GM19468 (cell line): ENCODE results near the gene TRMT61A.
A peak's percentile ranks its signal among the peaks of the same experiment; 100 is the strongest.

Experiments used
- ATAC-seq: cut with Tn5 transposase; IDR thresholded peaks from one replicate; pipeline ENCODE4 v1.9.1; 2021; ENCODE audit warnings: mild to moderate bottlenecking, moderate library complexity, moderate number of reproducible peaks; ENCODE audit not compliant: unreplicated experiment; ENCODE audit errors: extremely low read depth

TRMT61A gene

DNA sequence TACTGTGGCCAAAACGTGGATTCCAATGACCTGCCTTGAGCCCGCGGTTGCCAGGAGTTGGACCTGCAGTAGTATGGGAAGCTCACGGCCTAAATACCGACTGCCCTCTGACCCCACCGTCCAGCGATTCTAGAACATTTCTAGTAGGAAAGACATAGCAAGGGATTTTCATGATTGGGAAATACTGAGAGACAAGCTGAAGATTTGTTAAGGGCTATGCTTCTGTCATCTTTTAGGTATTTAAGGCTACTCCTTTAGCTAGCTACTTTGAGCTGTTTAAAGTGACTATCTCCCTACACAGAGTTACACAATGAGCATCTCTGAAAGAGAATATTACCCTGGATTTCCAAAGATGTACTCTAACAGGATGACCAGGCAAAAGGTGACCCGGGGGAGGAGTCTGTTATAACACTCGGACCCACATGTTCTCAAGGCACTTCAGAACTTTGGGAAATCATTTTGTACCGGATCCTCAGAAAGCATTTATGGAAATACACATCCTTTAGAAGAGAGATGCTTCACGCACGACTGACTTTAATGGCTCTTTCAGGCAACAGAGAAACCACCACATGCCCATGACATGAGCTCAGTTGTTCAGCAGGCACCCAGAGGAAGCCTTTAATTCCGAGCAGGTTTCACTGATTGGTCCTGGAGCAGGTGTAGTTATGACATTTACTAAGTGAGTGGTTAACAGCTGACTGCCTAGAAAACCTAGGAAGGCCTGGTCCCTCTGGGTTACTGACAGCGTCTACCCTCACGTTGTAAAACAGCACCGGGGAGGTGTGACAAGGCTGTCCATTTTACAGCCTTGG is 29.3 kb downstream of the TRMT61A start:
- no peak for ATAC-seq

DNA sequence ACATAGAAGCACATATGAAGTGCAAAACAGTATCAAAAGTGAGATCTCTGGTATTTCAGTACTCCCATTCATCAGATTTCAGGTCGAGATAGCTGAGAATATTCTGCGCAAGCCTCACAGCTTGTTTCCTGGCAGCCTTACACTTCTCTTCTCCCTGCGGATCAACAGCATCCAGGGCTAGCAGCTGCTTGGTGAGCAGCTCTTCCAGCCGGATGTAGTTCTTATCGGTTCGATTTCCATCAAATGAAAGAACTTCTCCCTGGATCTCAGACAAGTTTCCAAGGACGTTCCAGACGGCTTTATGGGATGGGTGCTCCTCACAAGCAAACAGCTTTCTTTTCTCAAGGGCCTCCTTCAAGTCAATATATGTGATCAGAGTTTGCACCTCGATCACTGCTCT is 30.8 kb downstream of the TRMT61A start:
- no peak for ATAC-seq

DNA sequence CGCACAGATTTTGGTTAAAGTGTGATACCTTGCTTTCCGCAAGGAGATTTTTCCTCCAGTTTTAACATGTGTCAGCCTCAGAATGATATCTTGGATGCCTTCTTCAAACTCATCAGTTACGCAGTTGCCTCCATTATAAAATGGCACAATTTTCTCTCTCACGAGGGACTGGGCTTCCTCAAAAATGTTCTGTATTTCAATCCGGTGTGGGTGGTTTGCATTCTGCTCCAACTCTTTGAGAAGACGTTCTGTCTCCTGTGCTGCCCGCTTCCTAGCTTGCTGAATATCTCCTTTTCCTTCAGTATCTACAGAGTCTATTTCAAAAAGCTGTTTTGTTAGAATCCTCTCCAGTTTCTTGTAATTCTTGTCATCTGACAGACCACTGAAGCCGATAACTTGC is 31.7 kb downstream of the TRMT61A start:
- ATAC-seq: no peak

DNA sequence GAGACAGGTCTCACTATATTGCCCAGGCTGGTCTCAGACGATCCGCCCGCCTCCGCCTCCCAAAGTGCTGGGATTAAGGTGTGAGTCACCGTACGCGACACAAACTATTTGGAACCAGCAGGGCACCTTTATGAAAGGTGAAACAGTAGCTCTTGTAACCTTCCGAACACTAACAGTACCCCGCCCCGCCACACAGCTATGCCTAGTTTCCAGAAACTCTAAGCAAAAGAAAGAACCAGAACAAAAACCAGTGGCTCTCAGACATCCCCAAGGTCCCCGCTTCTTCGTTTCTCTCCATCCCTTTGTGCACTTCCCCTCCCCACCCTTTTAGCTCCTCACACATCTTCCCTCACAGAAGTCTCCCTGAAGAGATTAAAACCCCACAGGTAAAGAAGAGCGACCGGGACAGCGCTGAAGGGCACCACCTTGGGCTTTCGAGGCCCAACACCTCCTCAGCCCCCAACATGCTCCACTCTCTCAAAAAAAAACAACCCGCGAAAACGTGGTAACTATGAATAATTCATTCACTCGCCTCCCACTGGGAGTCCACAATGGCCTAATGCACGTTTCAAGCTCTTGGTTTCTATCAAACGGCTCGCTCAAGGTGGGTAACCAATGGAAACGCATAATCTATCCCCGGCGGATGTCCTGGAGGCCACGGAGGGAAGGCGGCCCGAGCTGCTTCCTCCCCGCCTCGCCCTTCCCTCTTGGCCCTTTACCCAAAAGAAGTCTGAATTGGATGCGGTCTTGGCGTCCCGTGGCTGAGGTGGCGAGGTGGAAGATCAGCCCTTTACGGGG is 32.6 kb downstream of the TRMT61A start:
- ATAC-seq: peak; percentile 11

DNA sequence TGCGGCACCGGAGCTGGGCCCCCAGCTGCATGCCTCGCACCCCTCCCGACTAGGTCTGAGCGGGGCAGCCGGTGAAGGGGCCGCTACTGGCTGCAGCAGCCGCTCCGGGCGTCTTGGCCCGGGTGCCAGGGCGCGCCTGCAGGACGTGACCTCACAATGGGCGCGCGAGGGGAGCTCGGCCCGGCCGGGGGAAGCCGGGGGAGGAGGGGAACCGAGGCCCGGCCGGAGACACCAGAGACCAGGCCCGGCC is 33.1 kb downstream of the TRMT61A start:
- peak; percentile 6 for ATAC-seq

DNA sequence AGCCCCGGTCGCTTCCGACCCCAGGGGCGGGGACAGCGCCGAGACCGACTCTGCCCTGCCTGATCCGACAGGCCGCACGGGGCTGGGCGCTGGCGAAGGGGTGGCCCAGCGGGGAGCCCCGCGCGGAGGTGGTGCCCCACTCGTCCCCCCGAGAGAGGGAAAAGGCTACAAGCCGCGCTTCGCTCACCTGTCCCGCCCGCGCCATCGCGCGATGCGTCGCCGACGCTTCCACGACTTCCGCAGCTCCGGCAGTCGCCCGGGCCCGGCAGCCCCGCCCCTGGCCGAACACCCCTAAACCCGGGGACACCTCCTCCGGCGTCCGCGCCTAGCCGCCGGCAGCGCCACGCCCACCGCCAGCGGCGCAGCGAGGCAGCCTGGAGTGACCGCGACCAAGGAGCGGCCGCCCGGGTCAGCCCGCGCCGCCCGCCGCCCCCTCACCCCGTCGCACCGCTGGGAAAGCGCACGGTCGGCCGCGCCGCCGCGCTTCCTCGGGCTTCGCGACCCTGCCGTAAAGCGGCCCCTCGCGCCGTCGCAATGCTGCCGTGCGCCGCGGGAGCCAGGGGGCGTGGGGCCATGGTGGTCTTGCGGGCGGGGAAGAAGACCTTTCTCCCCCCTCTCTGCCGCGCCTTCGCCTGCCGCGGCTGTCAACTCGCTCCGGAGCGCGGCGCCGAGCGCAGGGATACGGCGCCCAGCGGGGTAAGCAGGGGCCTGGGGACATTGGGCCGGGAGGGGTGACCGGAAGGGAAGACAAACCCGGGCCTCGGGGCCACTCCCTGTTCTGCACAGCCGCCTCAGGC is 33.6 kb downstream of the TRMT61A start, which contains the start of the genes BAG5 and COA8:
BAG5 (minus strand) TSS at position 229 of the 797 bp plus-strand sequence. CDS start 1,493 bp downstream, outside the sequence.
COA8 (plus strand) TSS at position 532 of the 797 bp plus-strand sequence; CDS start at position 574, 42 bp downstream.
- ATAC-seq: peak; percentile 41

DNA sequence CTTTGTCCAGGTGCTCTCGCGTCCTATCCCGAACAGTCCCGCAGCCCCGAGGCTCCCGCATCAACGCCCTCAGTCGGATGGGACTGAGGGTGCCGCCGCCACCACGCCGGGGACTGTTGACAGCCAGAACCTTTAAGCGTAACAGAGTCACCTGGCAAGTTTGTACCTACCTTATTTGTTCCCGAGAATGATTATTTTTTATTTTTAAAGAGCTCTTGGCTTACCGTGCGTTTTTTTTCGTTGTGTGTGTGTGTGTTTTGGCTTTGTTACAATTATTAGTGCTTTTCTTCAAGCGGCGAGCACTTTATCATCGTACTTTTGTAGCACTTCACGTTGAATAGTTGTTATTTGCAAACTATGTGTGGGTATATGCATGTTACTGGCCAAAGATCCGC is 34.2 kb downstream of the TRMT61A start:
- ATAC-seq: no peak

DNA sequence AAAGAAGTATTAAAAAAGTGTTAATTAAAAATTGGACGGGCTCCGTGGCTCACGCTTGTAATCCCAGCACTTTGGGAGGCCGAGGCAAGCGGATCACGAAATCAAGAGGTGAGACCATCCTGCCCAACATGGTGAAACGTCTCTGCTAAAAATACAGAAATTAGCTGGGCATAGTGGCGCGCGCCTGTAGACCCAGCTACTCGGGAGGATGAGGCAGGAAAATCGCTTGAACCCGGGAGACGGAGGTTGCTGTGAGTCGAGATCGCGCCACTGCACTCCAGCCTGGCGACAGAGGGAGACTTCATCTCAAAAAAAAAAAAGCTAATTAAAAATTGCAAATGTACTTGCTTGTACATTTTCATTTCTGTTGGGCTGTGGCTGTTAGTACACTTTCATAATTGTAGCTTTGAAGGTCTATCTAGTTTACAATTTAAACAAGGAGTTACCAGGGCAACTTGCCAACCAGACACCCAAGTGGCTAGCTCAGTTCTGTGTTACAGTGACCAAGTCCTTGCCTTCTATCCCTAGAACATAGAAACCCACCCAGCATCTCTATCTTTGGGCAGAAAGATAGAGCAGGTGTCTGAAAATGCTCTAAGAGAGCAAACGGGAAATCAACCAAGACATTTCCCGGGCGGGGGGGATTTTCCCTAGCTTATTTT is 35.0 kb downstream of the TRMT61A start:
- no peak for ATAC-seq

DNA sequence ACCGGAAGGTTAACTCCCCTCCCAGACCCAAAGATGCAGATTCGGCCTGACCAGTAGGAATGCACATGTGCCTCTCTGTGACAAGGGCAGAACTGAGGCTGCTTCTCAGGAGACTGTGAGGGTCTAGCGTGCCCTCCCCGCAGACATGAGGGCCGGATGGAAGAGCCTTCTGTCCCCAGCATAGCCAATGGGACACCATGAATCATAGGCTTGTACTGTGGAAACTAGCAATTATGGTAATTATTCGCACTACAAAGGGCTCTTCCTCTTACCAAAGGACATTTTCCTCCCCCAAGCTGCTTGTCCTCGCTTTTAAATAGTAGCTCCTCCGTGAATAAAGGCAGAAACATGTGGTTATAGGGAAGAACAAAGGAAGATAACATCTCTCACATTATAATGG is 40.0 kb downstream of the TRMT61A start:
- no peak for ATAC-seq

DNA sequence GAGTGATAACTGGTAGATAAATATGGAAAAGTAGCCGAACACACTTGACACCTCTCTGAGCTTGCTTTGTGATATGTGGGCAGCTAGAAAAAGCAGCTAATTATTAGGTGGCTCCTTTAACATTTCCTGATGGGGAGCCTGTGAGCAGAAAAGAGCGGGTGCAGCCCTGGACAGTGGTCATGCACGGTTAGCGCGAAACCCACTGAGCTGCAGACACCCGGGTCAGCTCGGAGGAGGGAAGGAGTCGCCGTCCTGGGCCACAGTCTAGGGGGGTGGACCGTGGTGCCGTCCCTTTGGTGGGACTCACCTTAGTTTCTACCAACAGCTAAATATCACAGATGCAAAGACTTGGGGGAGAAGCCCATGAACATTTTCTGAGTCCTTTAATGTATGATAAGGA is 40.4 kb downstream of the TRMT61A start:
- no peak for ATAC-seq

DNA sequence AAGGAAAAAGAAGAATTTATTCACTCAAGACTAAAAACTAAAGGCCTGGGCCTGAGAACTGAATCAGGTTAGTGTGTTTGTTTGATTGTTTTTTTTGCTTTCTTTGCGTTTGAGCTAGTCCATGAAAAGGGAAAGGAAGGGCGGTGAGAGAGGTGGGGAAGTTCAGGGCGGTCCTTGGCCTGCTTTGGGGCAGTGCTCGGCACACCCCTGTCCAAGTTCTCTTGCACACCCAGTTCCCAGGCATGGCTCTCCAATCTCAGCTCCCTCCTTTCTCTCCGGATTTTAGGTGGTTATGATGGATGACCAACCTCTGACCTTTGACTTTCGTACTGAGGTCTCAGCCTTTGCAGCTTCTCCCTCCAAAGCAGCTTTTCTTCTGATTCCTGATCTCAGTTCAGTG is 45.1 kb downstream of the TRMT61A start:
- ATAC-seq: no peak

DNA sequence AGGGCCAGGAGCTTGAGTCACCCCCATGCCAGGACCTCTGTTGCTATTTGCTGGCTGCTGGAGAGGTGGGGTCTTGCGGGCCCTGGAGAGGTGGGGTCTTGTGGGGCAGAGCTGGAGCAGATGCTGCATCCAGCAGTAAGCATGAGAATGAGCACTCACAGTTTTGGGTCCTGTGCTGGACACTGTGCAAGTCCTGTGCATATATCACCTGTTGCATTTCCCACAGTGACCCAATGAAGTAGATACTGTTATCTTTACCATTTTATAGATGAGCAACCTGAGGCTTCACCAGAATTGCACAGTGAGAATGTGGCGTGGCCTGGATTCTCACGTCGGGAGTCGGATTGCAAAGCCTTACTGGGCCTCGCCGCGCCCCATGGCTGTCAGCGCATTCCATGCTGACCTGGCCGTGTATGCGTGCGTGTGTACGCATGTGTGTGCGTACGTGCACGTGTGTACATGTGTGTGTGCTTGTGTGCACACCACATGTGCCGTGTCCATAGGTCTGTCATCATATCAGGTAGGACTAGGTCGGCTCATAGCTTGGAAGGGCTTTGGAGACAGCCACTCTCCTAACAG is 45.8 kb downstream of the TRMT61A start:
- ATAC-seq: no peak

DNA sequence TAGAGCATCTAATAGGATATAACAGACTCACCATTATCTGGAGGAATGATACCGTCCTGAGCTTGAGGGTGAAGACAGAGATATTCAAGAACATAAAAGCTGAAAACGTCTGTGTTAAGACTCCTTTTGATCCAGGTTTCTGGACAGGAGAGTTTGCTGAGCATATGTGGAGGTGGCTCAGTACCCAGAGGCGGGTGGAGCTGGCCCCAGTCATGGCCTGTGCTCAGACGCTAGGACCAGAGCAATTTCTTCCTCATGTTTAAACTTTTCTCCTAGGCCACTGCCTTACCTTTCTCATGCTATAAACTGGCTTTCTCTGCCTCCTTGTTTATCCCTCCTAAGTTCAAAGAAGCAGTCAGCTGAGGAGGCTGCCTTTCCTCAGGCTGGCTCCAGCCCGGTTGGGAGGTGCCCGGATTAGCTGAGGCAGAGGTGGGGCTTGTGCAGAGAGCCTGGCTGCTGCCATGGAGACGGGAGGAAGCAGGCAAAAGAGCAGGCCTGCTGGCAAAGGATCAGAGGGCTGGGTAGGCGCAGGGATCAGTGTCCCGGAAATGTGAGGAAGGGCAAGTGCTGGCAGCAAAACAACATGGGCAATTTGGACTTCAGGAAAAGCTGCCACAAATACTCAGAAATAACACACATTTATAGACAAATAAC is 47.5 kb downstream of the TRMT61A start:
- no peak for ATAC-seq

DNA sequence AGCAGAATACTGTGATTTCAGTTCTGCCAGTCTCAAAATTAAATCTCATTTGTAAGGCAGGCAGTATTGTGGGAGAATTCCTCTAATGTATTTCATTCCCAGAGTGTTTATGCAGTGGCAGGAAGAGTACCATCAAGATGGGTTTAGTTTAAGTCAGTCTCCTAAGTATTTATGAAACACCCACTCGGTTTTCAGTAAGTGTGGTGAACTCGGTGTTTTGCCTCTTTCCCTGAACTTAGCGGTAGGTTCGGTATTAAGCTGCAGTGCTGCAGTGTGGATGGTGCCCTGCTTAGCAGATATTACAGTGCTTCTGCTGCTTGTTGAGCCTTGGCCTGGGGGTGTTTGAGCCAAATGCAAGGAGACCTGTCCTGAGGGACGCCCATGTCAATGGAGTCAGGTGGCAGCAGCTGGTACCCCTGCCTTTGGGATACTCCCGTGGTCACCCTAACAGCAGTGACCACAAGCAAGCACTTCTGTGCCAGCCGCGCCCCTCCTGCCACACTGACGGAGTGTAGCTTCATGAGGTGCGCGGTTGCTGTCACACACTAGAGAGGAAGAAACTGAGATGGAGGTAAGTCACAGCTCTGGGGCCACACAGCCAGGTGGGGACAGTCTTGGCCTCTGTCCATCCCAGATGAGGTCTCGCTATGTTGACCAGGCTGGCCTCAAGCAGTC is 49.5 kb downstream of the TRMT61A start:
- no peak for ATAC-seq

DNA sequence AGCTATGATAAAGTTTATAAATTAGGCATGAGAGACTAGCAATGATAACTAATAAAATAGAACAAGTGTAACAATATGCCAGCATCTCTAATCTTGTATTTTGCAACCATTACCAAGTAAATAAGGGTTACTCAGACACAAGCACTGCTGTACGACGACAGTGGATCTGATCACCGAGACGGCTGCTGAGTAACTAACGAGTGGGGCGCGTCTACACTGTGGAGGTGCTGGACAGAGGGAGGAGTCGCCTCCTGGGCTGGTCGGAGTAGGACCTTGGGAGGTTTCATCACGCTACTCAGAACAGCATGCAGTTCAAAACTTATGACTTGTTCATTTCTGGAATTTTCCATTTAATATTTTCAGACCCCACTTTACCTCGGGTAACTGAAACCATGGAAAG is 52.2 kb downstream of the TRMT61A start:
- no peak for ATAC-seq

DNA sequence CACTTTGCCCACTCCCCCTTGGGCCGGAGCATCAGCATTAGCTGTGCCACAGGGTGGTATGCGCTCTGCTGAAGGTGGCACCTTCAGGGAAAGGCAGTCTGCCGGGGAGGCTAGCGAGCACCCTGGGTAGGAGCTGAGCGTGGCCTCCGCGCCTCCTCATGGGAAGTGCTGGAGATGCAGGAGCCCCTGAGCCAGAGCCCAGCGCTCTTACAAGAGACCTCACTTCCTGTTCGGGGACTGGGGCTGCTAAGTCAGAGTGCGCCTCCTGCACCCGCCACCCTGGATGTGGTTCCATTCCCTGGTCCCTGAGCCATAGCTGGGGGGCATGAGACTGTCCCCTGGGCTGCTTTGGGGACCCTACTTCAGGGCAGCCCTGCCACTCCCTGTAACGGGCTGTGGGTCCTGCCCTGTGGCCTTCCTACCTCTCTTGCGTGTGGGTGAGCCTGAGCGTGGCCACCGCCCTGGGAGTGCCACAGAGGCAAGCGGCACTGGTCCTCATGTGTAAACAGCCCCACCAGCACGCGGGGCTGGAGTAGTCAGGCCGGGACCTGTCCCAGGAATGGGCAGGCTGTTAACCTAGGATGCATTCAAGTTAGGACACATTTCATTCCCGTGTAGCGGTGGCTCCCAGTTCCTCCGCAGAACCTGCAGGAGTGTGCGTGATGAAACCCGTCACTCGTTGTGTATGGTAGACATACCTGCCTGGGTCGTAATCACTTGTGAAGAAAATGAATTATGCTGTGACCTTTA is 53.1 kb downstream of the TRMT61A start:
- no peak for ATAC-seq

DNA sequence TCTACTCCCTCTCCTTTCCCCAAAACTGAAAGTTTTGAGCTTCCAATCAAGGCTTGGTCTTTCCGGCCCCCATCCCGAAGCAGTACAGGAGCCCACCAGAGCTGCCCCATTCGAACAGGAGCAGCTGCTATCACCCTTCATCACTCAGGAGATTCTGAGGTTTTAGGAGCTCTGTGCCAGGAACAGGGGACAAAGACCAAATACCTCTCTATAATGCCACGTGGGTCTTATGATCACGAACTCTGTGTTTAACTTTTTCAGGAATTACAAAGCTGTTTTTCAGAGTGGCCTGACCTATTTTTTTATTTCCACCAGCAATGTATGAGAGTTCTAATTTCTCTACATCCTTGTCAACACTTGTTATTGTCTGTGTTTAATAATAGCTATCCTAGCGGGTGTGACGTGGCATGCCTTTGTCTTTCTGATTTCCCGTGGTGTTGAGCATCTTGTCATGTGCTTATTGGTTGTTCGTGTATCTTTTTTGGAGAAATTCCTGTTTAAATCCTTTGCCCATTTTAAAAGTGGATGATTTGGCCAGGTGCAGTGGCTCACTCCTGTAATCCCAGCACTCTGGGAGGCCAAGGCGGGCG is 55.4 kb downstream of the TRMT61A start:
- ATAC-seq: no peak
